ENCODE data around the gene PBX1. TPM values are rescaled to one million over a fixed set of nuclear protein-coding genes. Genes with fewer than 3 reads are reported as not detected.

Gene PBX1
- total and polyA plus RNA-seq, 2 donors (not counting 3 experiments of a cell fraction or from before 2014, with no cell fraction given): 10.7 to 24.1 TPM

- Histone ChIP-seq H3K27ac (ENCODE audit: insufficient read depth, low read depth, low read length) (no peak overlapping the region), H3K79me2 (ENCODE audit: control insufficient read depth, insufficient read depth, low read length) (no peaks in the 10 kb centered on the region), H3K9me1 (replicated peaks; ENCODE audit: control insufficient read depth, extremely low read depth, insufficient read depth, low read length) (no peaks in the 10 kb centered on the region), H3K9ac (replicated peaks; ENCODE audit: extremely low read depth, insufficient read depth, low read length) (no peak overlapping the region), H2AFZ (ENCODE audit: low read depth, low read length) (no peak overlapping the region), H3K4me3 (replicated peaks in 1 of 3; ENCODE audit: insufficient read depth in 1 of 3, low read depth in 1 of 3, low read length in 3 of 3) (no peak overlapping the region), H3K4me1 (ENCODE audit: control insufficient read depth, extremely low read depth, insufficient read depth, low read length) (peaks cover 12% of the 10 kb centered on the region), H3K36me3 (ENCODE audit: control insufficient read depth in 2 of 2, extremely low read depth in 1 of 2, insufficient read depth in 2 of 2, low read length in 2 of 2) (no peaks in the 10 kb centered on the region), H3K4me2 (ENCODE audit: insufficient read depth, low read length) (no peak overlapping the region), H3K27me3 (ENCODE audit: control insufficient read depth in 2 of 2, insufficient read depth in 2 of 2, low read length in 2 of 2) (no peaks in the 10 kb centered on the region), H4K20me1 (replicated peaks; ENCODE audit: control insufficient read depth, extremely low read depth, insufficient read depth, low read length) (no peaks in the 10 kb centered on the region), H3K9me3 (replicated peaks; ENCODE audit: control insufficient read depth, insufficient read depth, low read length) (no peaks in the 10 kb centered on the region)
- no peak for FAIRE-seq
- intact Hi-C loops (cut with micrococcal nuclease): no loop called here
- TF ChIP-seq JUN (IDR thresholded peaks at IDR 0.05; ENCODE audit: borderline replicate concordance, insufficient read depth, insufficient read length, low read depth) (peak; percentile 27), POLR2AphosphoS5 (IDR thresholded peaks at IDR 0.05; ENCODE audit: insufficient read depth, low read depth, low read length) (no peak)
- TF ChIP-seq, protein P1, sequence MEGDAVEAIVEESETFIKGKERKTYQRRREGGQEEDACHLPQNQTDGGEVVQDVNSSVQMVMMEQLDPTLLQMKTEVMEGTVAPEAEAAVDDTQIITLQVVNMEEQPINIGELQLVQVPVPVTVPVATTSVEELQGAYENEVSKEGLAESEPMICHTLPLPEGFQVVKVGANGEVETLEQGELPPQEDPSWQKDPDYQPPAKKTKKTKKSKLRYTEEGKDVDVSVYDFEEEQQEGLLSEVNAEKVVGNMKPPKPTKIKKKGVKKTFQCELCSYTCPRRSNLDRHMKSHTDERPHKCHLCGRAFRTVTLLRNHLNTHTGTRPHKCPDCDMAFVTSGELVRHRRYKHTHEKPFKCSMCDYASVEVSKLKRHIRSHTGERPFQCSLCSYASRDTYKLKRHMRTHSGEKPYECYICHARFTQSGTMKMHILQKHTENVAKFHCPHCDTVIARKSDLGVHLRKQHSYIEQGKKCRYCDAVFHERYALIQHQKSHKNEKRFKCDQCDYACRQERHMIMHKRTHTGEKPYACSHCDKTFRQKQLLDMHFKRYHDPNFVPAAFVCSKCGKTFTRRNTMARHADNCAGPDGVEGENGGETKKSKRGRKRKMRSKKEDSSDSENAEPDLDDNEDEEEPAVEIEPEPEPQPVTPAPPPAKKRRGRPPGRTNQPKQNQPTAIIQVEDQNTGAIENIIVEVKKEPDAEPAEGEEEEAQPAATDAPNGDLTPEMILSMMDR (IDR thresholded peaks at IDR 0.05; ENCODE audit: extremely low read depth in 1 of 2, insufficient read depth in 1 of 2, low read depth in 1 of 2, low read length in 2 of 2): no peak
- dilution Hi-C loops (cut with MboI; ENCODE audit: extremely low pct_ligation_motif_present, low sequenced_read_pairs): no loop called here
- DNase-seq (ENCODE audit: low read depth, low spot score): no peak
- ChIA-PET CTCF (interaction anchor here (1.0 kb wide), 1 partner anchor 9 kb away, joined by 4 read pairs; no protein-coding TSS in a partner anchor), POLR2A (no interaction called here)
- BruUV-seq (replicated peaks): no TSS peak
These were observed 143.7 kb downstream of the PBX1 start for GRCh38 chr1:164702664-164703063.

DNA sequence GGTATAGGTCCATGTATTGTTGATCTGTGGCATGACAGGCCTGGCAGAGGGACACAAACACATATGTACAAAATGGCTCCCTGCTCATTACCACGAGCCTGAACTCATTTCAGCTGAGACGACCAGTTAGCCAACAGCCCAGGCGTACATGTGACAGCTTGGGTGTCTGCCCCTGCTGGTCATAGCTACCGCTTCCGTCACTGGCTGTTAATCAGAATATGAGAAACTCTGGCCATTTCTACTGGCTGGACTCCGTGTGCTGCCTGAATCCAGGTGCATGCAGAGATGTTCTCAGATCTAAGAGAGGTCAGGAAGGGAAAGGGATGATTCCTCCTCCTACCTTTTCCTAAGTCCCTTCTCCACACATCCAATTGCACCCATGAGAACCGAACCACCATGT lies 144.5 kb downstream of the PBX1 start:
- Histone ChIP-seq H2AFZ (ENCODE audit: low read depth, low read length) (no peak overlapping the region), H3K4me2 (ENCODE audit: insufficient read depth, low read length) (no peak overlapping the region), H3K9ac (replicated peaks; ENCODE audit: extremely low read depth, insufficient read depth, low read length) (no peak overlapping the region), H3K36me3 (ENCODE audit: control insufficient read depth in 2 of 2, extremely low read depth in 1 of 2, insufficient read depth in 2 of 2, low read length in 2 of 2) (no peaks in the 10 kb centered on the region), H3K9me3 (replicated peaks; ENCODE audit: control insufficient read depth, insufficient read depth, low read length) (no peaks in the 10 kb centered on the region), H3K27me3 (ENCODE audit: control insufficient read depth in 2 of 2, insufficient read depth in 2 of 2, low read length in 2 of 2) (no peaks in the 10 kb centered on the region), H3K9me1 (replicated peaks; ENCODE audit: control insufficient read depth, extremely low read depth, insufficient read depth, low read length) (no peaks in the 10 kb centered on the region), H3K27ac (ENCODE audit: insufficient read depth, low read depth, low read length) (no peak overlapping the region), H3K79me2 (ENCODE audit: control insufficient read depth, insufficient read depth, low read length) (no peaks in the 10 kb centered on the region), H3K4me1 (ENCODE audit: control insufficient read depth, extremely low read depth, insufficient read depth, low read length) (peaks cover 14% of the 10 kb centered on the region), H3K4me3 (replicated peaks in 1 of 3; ENCODE audit: insufficient read depth in 1 of 3, low read depth in 1 of 3, low read length in 3 of 3) (no peak overlapping the region), H4K20me1 (replicated peaks; ENCODE audit: control insufficient read depth, extremely low read depth, insufficient read depth, low read length) (no peaks in the 10 kb centered on the region)
- TF ChIP-seq GATA2 (IDR thresholded peaks at IDR 0.05; ENCODE audit: insufficient read depth, insufficient read length, low read depth, low read length) (no peak), POLR2AphosphoS5 (IDR thresholded peaks at IDR 0.05; ENCODE audit: insufficient read depth, low read depth, low read length) (no peak), JUN (IDR thresholded peaks at IDR 0.05; ENCODE audit: borderline replicate concordance, insufficient read depth, insufficient read length, low read depth) (no peak), EZH2 (IDR thresholded peaks at IDR 0.05; ENCODE audit: borderline replicate concordance, low read depth, low read length, severe bottlenecking) (no peak), FOS (IDR thresholded peaks at IDR 0.05; ENCODE audit: borderline replicate concordance, insufficient read depth, low read length) (no peak), MYC (IDR thresholded peaks at IDR 0.05; ENCODE audit: low read depth, low read length) (no peak), POLR2A (IDR thresholded peaks at IDR 0.05; ENCODE audit: low read depth, low read length) (no peak)
- TF ChIP-seq, protein P1 (IDR thresholded peaks at IDR 0.05; ENCODE audit: extremely low read depth in 1 of 2, insufficient read depth in 1 of 2, low read depth in 1 of 2, low read length in 2 of 2): no peak
- TF ChIP-seq, protein P2, sequence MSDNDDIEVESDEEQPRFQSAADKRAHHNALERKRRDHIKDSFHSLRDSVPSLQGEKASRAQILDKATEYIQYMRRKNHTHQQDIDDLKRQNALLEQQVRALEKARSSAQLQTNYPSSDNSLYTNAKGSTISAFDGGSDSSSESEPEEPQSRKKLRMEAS (IDR thresholded peaks at IDR 0.05; ENCODE audit: insufficient read depth, insufficient read length): no peak
- ChIA-PET CTCF (interaction anchor here (1.8 kb wide), 1 partner anchor 84 kb away, joined by 6 read pairs; no protein-coding TSS in a partner anchor), POLR2A (no interaction called here)
- FAIRE-seq: no peak
- dilution Hi-C loops (cut with MboI; ENCODE audit: extremely low pct_ligation_motif_present, low sequenced_read_pairs) (no loop called here), intact Hi-C loops (cut with micrococcal nuclease) (no loop called here)
- DNase-seq (ENCODE audit: low read depth, low spot score): no peak
- BruUV-seq (replicated peaks): no TSS peak
